ENCODE measurements around the gene DPEP2NB.
A peak's percentile ranks its signal among the peaks of the same experiment; 100 is the strongest.

Gene DPEP2NB

GRCh38 chr16:67965668-67966548 is 49.8 kb downstream of the DPEP2NB start:
- peak overlapping the region; percentile 99 for H3K4me3 ChIP-seq (ENCODE audit: low read length)
- peak; percentile 46 for DNase-seq (ENCODE audit: low read depth)
- no peak for TF ChIP-seq CTCF (conservative IDR thresholded peaks at IDR 0.05; ENCODE audit: low read length)

- TF ChIP-seq CTCF (conservative IDR thresholded peaks at IDR 0.05; ENCODE audit: low read length), result no peak
- no peak for DNase-seq (ENCODE audit: low read depth)
- H3K4me3 ChIP-seq (ENCODE audit: low read length), result peak overlapping the region; percentile 3; the same call in 1 of the 2 replicates
Measured at GRCh38 chr16:67964477-67965131, 51.1 kb downstream of the DPEP2NB start.

- H3K4me3 ChIP-seq (ENCODE audit: low read length), result no peak overlapping the region
- no peak for TF ChIP-seq CTCF (conservative IDR thresholded peaks at IDR 0.05; ENCODE audit: low read length)
- DNase-seq (ENCODE audit: low read depth), result no peak
Measured at GRCh38 chr16:67963662-67964321, 51.9 kb downstream of the DPEP2NB start.
